ENCODE results near the gene CMTR1.

GRCh38 chr6:37522836-37523235 lies 89.8 kb downstream of the CMTR1 start:
- no peak for TF ChIP-seq CTCF (conservative IDR thresholded peaks at IDR 0.05; ENCODE audit: low read depth, low read length)
- no peak for TF ChIP-seq EZH2 (IDR thresholded peaks at IDR 0.05; ENCODE audit: borderline replicate concordance, low read depth, low read length, poor library complexity, severe bottlenecking)

Data from A673 (cell line).